AG09309 (cell line): ENCODE measurements around the gene LRRC45.

Experiments
- DNase-seq: peaks from one replicate; pipeline ENCODE4 v3.0.0-alpha.2; 2010; ENCODE audit warnings: low read depth
- H3K4me3 ChIP-seq: 2 replicates; pipeline ENCODE4 v1.5.1; 2011; ENCODE audit warnings: mild to moderate bottlenecking, low read depth, low read length, moderate library complexity; ENCODE audit not compliant: control insufficient read depth
- CTCF ChIP-seq: IDR thresholded peaks from 2 replicates; pipeline ENCODE4 v1.5.1; 2011; ENCODE audit warnings: mild to moderate bottlenecking, low read depth, low read length, inconsistent platforms; ENCODE audit not compliant: insufficient read depth, control insufficient read depth; ENCODE audit errors: missing control alignments

LRRC45 gene

DNA sequence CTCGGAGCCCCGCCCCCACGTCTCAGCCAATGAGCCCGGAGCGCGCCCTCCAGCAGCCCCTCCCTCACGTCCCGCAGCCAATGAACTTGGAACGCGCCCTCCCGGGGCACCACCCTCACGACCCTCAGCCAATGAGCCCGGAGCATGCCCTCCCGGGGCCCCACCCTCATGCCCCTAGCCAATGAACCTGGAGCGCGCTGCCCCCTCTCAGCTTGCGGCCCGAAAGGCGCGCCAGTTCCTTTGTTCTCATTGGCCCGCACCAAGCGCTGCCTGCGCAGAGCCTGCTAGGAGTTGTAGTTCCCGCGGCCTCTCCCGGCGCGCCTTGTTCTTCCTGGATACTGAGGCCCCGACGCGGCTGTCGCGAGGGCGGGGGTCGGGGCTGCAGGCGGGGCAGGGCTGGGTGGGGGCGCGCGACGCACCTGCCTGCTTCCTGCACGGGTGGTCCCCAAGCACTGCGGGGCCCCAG lies at the start of gene LRRC45:
Gene LRRC45, plus strand, starts transcription at position 325 of the 466 bp plus-strand sequence. CDS start 339 bp downstream, outside the sequence.
- peak within 1 kb of the TSS; percentile 77 for H3K4me3 ChIP-seq
- no peak for TF ChIP-seq CTCF
- DNase-seq, result peak; percentile 97

DNA sequence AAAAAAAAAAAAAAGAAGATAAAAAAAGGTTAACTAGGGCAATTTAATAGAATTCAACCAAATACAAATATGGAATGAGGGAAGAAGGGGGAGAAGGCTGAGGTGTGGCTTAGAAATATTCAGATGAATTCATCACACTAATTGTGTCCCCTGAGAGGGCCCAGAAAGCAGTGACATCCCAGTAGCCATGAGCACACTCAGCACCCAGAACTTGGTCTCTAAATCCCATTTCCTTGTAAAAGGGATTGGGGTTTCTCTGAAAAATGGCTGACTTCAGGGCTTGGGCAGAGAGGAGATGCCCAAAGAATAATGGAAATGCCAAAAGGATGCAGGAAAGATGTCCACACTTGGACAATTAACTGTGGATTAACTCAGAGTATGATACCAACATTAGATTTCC lies 49.7 kb upstream of the LRRC45 start:
- H3K4me3 ChIP-seq, result no peak overlapping the region
- no peak for DNase-seq
- no peak for TF ChIP-seq CTCF

DNA sequence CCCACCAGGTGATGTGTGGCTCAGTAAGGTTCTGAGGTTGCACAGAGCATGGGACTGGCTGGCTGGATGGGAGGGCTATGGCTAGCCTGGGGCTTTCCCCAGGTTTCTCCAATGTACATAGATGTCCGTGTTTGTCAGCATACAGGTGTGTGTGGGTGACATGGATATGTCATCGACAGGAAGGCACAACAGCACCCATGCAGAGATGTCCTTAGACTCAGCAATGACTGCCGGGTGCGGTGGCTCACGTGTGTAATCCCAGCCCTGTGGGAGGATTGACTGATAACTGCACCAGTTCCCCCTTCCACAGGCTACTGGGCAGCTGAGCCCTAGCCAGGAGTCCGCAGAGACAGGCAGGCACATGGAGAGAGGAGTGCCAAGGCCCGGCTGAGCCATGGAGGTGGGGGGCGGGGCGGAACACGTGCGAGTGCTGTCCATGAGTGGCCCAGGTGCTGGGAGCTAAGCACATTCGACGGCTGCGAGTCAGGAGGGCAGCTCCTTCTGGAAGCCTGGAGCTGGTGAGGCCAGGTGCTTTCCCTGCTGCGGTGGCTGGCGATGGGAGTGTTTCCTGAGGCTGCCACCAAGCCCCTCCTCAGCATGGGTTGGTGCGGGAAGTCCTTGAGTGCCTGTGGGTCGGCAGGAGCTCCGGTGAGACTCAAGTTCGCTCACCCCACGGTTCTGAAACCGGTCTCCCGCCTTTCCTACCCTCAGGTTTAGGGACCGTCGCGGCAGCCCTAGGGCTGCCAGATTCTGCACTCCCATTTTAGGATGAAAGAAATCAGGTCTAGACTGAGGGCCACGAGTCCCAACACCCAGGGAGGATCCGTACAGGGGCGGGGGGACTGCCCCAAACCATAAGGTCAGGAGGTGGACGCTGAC lies 46.5 kb upstream of the LRRC45 start:
- no peak for TF ChIP-seq CTCF
- peak overlapping the region; percentile 64 for H3K4me3 ChIP-seq
- DNase-seq, result no peak

DNA sequence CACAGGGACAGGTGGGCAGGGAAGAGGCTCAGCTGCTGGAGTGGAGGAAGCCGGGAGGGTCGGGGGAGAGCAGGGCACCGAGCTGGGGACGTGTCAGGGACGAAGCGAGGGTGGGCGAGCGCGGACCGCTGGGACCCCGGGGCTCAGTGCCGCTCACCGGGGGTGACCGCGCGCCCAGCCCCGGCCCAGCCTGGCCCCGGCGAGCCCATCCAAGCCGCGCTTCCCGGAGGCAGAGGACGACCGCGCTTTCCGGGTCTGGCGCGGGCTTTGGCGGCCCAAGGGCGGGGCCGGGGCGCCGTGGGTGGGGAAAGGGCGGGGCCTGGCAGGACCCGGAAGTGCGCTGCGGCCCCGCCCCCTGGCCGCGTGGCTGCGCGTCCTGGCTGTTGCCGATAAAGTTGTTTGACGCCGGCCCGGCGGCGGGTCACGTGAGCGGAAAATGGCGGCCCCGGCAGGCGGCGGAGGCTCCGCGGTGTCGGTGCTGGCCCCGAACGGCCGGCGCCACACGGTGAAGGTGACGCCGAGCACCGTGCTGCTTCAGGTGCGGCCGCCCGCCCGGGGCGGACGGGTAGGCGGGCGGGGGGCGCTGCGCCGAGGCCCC lies 45.8 kb upstream of the LRRC45 start, which contains the start of gene ASPSCR1:
Gene ASPSCR1, plus strand, starts transcription at position 419 of the 598 bp plus-strand sequence. Its CDS starts 18 bp downstream, at position 437.
- no peak for TF ChIP-seq CTCF
- H3K4me3 ChIP-seq, result peak within 1 kb of the TSS; percentile 87
- peak; percentile 55 for DNase-seq

GRCh38 chr17:81978524-81979298 lies 44.4 kb upstream of the LRRC45 start:
- peak overlapping the region; percentile 87 for H3K4me3 ChIP-seq
- no peak for TF ChIP-seq CTCF
- no peak for DNase-seq

DNA sequence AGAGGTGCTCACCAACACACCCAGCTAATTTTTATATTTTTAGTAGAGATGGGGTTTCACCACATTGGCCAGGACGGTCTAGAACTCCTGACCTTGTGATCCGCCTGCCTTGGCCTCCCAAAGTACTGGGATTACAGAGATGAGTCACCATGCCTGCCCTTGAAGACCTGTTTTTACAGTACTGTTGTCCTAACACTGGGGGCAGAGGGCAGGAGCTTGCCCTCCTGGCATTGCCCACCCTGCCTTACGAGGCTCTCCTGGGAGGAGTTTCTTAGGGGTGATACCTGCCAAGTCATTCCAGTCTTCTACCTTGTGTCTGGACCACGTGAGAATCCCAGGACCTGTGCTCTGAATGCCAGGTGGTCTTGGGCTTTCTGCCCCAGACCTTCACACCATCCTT lies 43.0 kb upstream of the LRRC45 start:
- DNase-seq, result no peak
- no peak for TF ChIP-seq CTCF
- no peak overlapping the region for H3K4me3 ChIP-seq
